CD4-positive, alpha-beta T cell treated with Interleukin-4 for 4 hours (primary cell): ENCODE results near the gene SCAF4.
"Not testable (repeated sequence)": the region's sequence is repeated elsewhere in the genome, so short reads cannot be mapped to it uniquely, and the experiment has no call there.

Source experiments
- DNase-seq: peaks from one replicate; pipeline ENCODE4 v3.0.0-alpha.2; 2020

SCAF4 gene

GRCh38 chr21:31631881-31632280 is 100.0 kb downstream of the SCAF4 start:
- DNase-seq: not testable (repeated sequence)

- no peak for DNase-seq
Observed at GRCh38 chr21:31629972-31630711, 101.8 kb downstream of the SCAF4 start.

- no peak for DNase-seq
Observed at GRCh38 chr21:31624961-31625491, 106.9 kb downstream of the SCAF4 start.

- no peak for DNase-seq
Observed at GRCh38 chr21:31624181-31624580, 107.7 kb downstream of the SCAF4 start.

GRCh38 chr21:31623664-31624063 is 108.3 kb downstream of the SCAF4 start:
- DNase-seq: no peak

- DNase-seq: no peak
Observed at GRCh38 chr21:31622397-31622796, 109.5 kb downstream of the SCAF4 start.
